Panc1 (cell line): Measurements from ENCODE around the gene COL6A3.

Experiments used
- CTCF ChIP-seq: fragments of 450-650 bp; IDR thresholded peaks from 2 replicates; pipeline ENCODE4 v1.5.1; 2017; ENCODE audit warnings: mild to moderate bottlenecking
- POLR2AphosphoS5 ChIP-seq: IDR thresholded peaks from 2 replicates; pipeline ENCODE4 v1.6.1; 2012; ENCODE audit warnings: mild to moderate bottlenecking, low read depth, low read length, moderate library complexity
- REST ChIP-seq, 2 experiments: IDR thresholded peaks; 2 replicates each; pipeline ENCODE4 v1.6.1; 2011 to 2012; ENCODE audit warnings: low read depth in 2 of 2, control low read depth in 1 of 2, low read length in 1 of 2, mild to moderate bottlenecking in 1 of 2, moderate library complexity in 1 of 2; ENCODE audit not compliant: insufficient read depth in 1 of 2
- SIN3A ChIP-seq: IDR thresholded peaks from 2 replicates; pipeline ENCODE4 v1.6.1; 2012; ENCODE audit warnings: low read depth, mild to moderate bottlenecking, low read length, moderate library complexity, borderline replicate concordance; ENCODE audit not compliant: insufficient read depth

GRCh38 chr2:237282568-237283128, 131.3 kb downstream of the COL6A3 start:
- TF ChIP-seq CTCF: no peak
- TF ChIP-seq POLR2AphosphoS5: no peak
- TF ChIP-seq SIN3A: no peak
- no peak for TF ChIP-seq REST (IDR thresholded peaks at IDR 0.05; ENCODE audit: insufficient read depth in 1 of 2, low read depth in 2 of 2, low read length in 1 of 2)
